GM12872 (cell line): ENCODE measurements around the gene NUFIP2.
A peak's percentile ranks its signal among the peaks of the same experiment; 100 is the strongest.

ENCODE experiments used
- TF ChIP-seq, protein P1 (sequence below): IDR thresholded peaks from 3 replicates; pipeline ENCODE4 v1.5.1; 2011; ENCODE audit warnings: low read depth, mild to moderate bottlenecking, low read length, moderate library complexity; ENCODE audit not compliant: insufficient read depth

NUFIP2 gene

DNA sequence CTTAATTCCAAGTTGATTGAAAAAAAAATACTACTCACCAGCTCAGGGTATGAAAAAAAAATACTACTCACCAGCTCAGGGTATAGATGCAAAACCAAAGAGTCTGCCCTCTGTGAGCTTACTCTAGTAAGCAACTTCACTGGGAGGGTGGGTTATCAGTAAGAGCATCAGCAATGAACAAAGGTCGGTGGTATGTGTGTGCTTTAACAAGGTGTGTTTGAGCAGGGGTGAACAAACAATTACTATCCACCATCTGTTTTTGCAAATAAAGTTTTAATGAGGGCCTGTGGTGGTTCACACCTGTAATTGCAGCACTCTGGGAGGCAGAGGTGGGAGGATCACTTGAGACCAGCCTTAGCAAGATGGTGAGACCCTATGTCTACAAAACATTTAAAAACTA is 20.0 kb downstream of the NUFIP2 start:
- TF ChIP-seq, protein P1, sequence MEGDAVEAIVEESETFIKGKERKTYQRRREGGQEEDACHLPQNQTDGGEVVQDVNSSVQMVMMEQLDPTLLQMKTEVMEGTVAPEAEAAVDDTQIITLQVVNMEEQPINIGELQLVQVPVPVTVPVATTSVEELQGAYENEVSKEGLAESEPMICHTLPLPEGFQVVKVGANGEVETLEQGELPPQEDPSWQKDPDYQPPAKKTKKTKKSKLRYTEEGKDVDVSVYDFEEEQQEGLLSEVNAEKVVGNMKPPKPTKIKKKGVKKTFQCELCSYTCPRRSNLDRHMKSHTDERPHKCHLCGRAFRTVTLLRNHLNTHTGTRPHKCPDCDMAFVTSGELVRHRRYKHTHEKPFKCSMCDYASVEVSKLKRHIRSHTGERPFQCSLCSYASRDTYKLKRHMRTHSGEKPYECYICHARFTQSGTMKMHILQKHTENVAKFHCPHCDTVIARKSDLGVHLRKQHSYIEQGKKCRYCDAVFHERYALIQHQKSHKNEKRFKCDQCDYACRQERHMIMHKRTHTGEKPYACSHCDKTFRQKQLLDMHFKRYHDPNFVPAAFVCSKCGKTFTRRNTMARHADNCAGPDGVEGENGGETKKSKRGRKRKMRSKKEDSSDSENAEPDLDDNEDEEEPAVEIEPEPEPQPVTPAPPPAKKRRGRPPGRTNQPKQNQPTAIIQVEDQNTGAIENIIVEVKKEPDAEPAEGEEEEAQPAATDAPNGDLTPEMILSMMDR = no peak

DNA sequence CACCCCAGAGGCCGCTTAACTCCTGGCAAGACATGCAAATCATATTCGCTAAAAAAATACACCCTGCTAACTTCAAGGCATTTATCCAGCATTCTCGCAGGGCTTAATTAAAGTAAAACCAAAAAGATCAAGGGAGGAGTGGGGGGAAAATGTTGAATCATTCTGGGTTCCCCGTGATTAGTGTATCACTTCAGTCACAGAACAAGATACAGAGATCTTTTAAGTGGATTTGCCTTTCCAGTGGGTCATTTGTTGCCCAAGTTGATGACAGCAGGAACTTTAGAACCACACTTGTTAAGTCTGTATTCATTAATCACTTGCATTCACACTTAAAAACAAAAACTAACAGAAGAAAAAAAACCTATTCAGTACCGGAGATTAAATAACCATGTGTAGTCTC is 30.0 kb downstream of the NUFIP2 start:
- TF ChIP-seq, protein P1 = no peak

DNA sequence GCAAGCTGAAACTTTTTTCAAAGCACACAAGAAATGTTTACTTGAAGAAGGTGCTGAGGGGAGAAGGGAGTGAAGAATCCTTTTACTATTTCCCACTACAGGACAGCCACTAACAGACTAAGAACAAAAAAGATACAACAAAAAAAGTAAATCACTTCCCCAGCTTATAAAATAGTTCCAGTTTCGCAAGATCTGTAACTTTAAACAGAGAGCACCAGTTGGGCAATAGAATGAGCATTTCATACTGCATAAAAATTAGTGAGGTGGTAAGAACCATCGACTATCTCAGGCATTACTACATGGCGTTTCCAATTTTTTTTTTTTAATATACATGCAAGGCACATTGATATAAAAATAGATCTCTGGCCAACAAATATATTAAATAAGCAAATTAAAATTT is 36.2 kb downstream of the NUFIP2 start:
- TF ChIP-seq, protein P1 = no peak

DNA sequence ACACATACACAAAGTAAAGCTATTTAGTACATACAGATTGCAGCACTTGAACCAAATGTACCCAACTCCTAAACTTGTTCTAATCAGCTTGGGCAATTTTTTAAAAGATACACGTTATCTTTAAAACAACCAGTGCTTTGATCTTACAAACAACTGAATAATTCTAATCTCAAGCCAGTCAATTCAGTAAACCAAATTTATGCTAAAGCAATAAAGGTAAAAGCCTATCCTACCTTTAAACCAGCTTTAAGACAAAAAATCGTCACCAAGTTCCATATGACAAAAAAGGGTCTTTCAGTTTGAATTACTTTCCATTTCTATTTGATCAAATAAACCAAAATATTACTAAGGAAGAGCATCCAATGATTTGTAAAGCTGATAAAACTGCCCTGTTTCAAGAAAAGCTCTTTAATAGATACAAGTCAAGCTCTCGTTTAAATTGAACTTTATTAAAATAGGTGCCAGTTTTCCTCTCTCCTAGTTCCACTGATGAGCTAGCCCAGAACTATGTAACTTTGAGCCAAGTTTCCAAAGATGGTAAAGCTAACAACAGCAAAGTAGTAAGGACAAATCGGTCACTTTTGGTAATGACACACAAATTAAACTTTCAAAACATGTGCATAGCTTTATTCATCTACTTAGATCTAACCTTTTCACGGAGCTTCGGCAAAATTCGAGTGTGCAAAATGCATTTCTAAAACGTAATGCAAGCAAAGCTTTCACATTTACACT is 37.0 kb downstream of the NUFIP2 start:
- TF ChIP-seq, protein P1 = no peak

DNA sequence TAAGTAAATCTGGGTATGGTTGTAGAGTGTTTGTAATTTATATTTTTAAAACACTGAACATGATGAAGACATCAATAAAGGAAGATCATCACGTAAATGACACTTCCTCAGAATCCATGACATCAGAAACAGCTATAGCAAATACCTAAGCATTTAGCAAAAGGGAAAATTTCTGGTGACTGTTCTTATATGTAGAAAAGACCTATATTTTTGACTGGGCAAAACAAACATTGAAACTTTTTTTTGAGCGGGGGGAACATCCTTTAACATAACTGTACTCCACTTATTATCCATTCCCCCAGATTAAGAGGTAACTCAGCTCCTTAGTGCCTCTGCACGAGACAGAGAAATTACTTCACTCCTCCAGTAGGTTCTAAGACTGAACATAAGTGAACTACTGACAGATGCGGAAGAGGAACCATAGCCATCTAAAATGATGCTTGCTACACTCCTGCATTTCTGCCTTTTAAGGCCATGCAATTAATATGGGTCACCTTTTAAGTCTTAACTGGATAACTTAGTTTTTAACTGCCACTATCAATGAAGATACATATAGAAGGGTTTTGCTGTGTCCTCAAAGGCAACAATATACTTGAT is 37.9 kb downstream of the NUFIP2 start:
- TF ChIP-seq, protein P1 = no peak

DNA sequence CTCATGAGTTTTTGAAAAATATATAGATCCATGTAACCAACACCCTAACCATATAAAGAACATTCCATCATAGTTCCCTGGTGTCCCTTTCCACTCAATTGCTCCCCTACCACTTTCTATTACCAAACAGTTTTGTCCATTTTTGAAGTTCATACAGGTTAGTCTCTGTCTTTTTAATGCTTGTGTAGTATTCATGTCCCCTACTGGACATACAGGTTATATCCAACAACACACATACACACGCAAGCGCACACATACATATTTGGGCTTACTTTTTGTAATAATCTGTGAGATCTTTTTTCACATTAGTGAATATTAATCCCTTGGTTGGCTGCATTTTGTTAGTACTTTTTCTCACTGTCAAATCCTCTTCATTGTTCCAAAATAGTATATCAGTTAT is 40.9 kb downstream of the NUFIP2 start:
- TF ChIP-seq, protein P1 = no peak

DNA sequence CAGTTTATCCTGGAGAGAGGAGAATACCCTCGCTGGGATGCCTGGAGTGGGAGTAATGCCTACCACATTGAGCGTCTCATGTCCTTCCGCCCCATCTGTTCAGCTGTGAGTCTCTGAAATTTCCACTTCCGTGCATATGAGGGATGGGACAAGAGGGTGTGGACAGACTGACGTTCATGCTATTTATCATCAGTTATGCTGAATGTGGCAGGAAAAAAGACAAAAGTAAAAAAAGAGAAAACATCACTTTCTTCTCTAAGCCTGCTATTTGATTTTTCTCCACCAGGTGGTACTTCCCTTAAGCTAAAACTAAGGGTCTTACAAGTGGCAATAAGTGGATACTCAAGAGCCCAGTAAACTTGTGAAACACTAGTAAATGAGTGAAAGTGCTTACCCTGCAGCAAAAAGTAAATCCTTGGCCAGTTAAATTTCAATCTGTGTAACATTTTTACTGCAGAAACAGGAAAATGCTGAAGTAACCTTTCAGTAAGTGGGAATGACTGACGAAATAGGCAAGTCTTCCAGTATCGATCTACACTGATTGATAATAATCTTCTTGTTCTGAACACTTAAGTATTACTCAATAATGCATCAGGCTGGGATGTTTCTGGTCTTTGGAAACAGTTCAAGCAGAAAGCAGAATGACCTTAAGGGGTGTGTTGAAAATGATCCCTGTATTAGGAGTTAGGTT is 41.7 kb downstream of the NUFIP2 start:
- TF ChIP-seq, protein P1 = peak; percentile 48; the same call in 2 of the 3 replicates
